A673 (cell line): ENCODE measurements around the gene FBN3.

Experiments
- CTCF ChIP-seq: fragments of 300-800, 200-600 bp; sonication (generic); conservative IDR thresholded peaks from 2 replicates; pipeline ENCODE4 v1.5.1; 2017; ENCODE audit warnings: low read depth, mild to moderate bottlenecking, antibody characterized with exemption, low read length, moderate library complexity, mixed read lengths
- EZH2 ChIP-seq: fragments of 200-600 bp; sonication (generic); IDR thresholded peaks from 2 replicates; pipeline ENCODE4 v1.6.1; 2017; ENCODE audit warnings: borderline replicate concordance, low read depth, mild to moderate bottlenecking, mixed read lengths, antibody characterized with exemption, low read length; ENCODE audit not compliant: poor library complexity, severe bottlenecking

GRCh38 chr19:8081569-8082550 lies 67.5 kb downstream of the FBN3 start:
- TF ChIP-seq EZH2 (no peak), CTCF (no peak)
